A549 (cell line): ENCODE measurements around the gene NUCKS1. TPM values are rescaled to one million over a fixed set of nuclear protein-coding genes. Genes with fewer than 3 reads are reported as not detected.

Source experiments
- BHLHE40 ChIP-seq: IDR thresholded peaks from 2 replicates; pipeline ENCODE4 v1.6.1; 2012; ENCODE audit warnings: low read depth, low read length, inconsistent platforms
- CBX2 ChIP-seq: fragments of 200-600 bp; sonication (generic); IDR thresholded peaks from 2 replicates; pipeline ENCODE4 v1.6.1; 2016; ENCODE audit warnings: low read depth, mild to moderate bottlenecking, borderline replicate concordance
- EHMT2 ChIP-seq: fragments of 200-600 bp; sonication (generic); IDR thresholded peaks from 2 replicates; pipeline ENCODE4 v1.6.1; 2016; ENCODE audit warnings: antibody characterized with exemption, low read depth, mild to moderate bottlenecking, moderate library complexity
- EP300 ChIP-seq, 2 experiments: fragments of >200 bp; sonication (Bioruptor Twin); formaldehyde crosslinking; IDR thresholded peaks; 2 replicates in 1 of 2; 3 replicates in 1 of 2; pipeline ENCODE4 v1.6.1; 2016 to 2017
- FOSB ChIP-seq: fragments of 250-450 bp; sonication (Bioruptor Pico); IDR thresholded peaks from 2 replicates; pipeline ENCODE4 v1.5.0; 2020; ENCODE audit warnings: mild to moderate bottlenecking, moderate library complexity
- GATA3 ChIP-seq: IDR thresholded peaks from 2 replicates; pipeline ENCODE4 v1.6.1; 2012; ENCODE audit warnings: borderline replicate concordance
- HDAC2 ChIP-seq: fragments of 200-600 bp; sonication (generic); IDR thresholded peaks from 2 replicates; pipeline ENCODE4 v1.6.1; 2016
- HOXB13 ChIP-seq: fragments of 250-450 bp; sonication (Bioruptor Pico); IDR thresholded peaks from 2 replicates; pipeline ENCODE4 v1.5.0; 2020; ENCODE audit warnings: low read depth, mild to moderate bottlenecking, moderate library complexity
- JUN ChIP-seq, 2 experiments: fragments of >200 bp; sonication (Bioruptor Twin); formaldehyde crosslinking; IDR thresholded peaks; 2 replicates in 1 of 2; 3 replicates in 1 of 2; pipeline ENCODE4 v1.6.1; 2016 to 2017
- MYC ChIP-seq: IDR thresholded peaks from 2 replicates; pipeline ENCODE4 v1.6.1; 2012; ENCODE audit warnings: mild to moderate bottlenecking, inconsistent platforms, low read length, improper control_type of control experiment, borderline replicate concordance
- NPAS2 ChIP-seq: fragments of 250-450 bp; sonication (Bioruptor Pico); IDR thresholded peaks from 2 replicates; pipeline ENCODE4 v1.8.0; 2022; ENCODE audit warnings: mild to moderate bottlenecking, moderate library complexity, borderline replicate concordance
- POLR2A ChIP-seq: IDR thresholded peaks from 2 replicates; pipeline ENCODE4 v1.6.1; 2012; ENCODE audit warnings: mild to moderate bottlenecking, low read length
- RAD21 ChIP-seq, 2 experiments: fragments of >200 bp in 1 of 2; sonication (Bioruptor Twin) in 1 of 2; formaldehyde crosslinking in 1 of 2; IDR thresholded peaks in 1 of 2; conservative IDR thresholded peaks in 1 of 2; 2 replicates in 1 of 2; 3 replicates in 1 of 2; pipeline ENCODE4 v1.6.1; 2012 to 2018; ENCODE audit warnings: inconsistent platforms in 1 of 2
- RARB ChIP-seq: fragments of 250-450 bp; sonication (Bioruptor Pico); IDR thresholded peaks from 2 replicates; pipeline ENCODE4 v1.8.0; 2021; ENCODE audit warnings: mild to moderate bottlenecking, moderate library complexity
- RNF2 ChIP-seq: fragments of 200-600 bp; sonication (generic); IDR thresholded peaks from 2 replicates; pipeline ENCODE4 v1.6.1; 2016; ENCODE audit warnings: low read depth, mild to moderate bottlenecking, antibody characterized with exemption, moderate library complexity, borderline replicate concordance
- SREBF2 ChIP-seq: fragments of 450-650 bp; IDR thresholded peaks from 2 replicates; pipeline ENCODE4 v1.6.1; 2014; ENCODE audit warnings: mild to moderate bottlenecking, moderate library complexity
- ZNF302 ChIP-seq: fragments of 250-450 bp; sonication (Bioruptor Pico); IDR thresholded peaks from 2 replicates; pipeline ENCODE4 v1.9.0; 2021; ENCODE audit warnings: inconsistent platforms, mild to moderate bottlenecking, moderate library complexity
- polyA plus RNA-seq, 4 experiments: library from polyadenylated mRNA; depleted of rRNA in 3 of 4; stranded (reverse); fragments of >200 nt; fragmentation: RNase III in 1 of 4; extraction: RNeasy Plus Mini Kit Qiagen cat#74134 plus additional on column Dnase treatment in 1 of 4; gene quantifications; 2 replicates in 3 of 4; 3 replicates in 1 of 4; pipeline ENCODE4 v1.2.3, GENCODE V29; 2011 to 2017
- TF ChIP-seq, protein P1 (sequence below): fragments of >200 bp; sonication (Bioruptor Twin); formaldehyde crosslinking; IDR thresholded peaks from 3 replicates; pipeline ENCODE4 v1.6.1; 2016
- TF ChIP-seq, protein P2 (sequence below): fragments of 250-450 bp; sonication (Bioruptor Pico); IDR thresholded peaks from 2 replicates; pipeline ENCODE4 v1.5.0; 2020; ENCODE audit warnings: low read depth, mild to moderate bottlenecking, moderate library complexity
- TF ChIP-seq, protein P3 (sequence below): IDR thresholded peaks from 2 replicates; pipeline ENCODE4 v1.6.1; 2012; ENCODE audit warnings: low read depth, borderline replicate concordance
- TF ChIP-seq, protein P4 (sequence below): fragments of 450-650 bp; IDR thresholded peaks from 2 replicates; pipeline ENCODE4 v1.6.1; 2014; ENCODE audit warnings: antibody characterized with exemption
- TF ChIP-seq, protein P5 (sequence below): fragments of 250-450 bp; sonication (Bioruptor Pico); IDR thresholded peaks from 2 replicates; pipeline ENCODE4 v1.5.0; 2021; ENCODE audit warnings: mild to moderate bottlenecking, moderate library complexity, borderline replicate concordance
- TF ChIP-seq, protein P6 (sequence below): fragments of 150-350 bp; IDR thresholded peaks from 2 replicates; pipeline ENCODE4 v1.6.1; 2014; ENCODE audit warnings: low read depth, mild to moderate bottlenecking, low read length

NUCKS1 gene
- polyA plus RNA-seq, 2 of the 4 experiments (the other 2 are of a cell fraction), result 141 to 190 TPM

DNA sequence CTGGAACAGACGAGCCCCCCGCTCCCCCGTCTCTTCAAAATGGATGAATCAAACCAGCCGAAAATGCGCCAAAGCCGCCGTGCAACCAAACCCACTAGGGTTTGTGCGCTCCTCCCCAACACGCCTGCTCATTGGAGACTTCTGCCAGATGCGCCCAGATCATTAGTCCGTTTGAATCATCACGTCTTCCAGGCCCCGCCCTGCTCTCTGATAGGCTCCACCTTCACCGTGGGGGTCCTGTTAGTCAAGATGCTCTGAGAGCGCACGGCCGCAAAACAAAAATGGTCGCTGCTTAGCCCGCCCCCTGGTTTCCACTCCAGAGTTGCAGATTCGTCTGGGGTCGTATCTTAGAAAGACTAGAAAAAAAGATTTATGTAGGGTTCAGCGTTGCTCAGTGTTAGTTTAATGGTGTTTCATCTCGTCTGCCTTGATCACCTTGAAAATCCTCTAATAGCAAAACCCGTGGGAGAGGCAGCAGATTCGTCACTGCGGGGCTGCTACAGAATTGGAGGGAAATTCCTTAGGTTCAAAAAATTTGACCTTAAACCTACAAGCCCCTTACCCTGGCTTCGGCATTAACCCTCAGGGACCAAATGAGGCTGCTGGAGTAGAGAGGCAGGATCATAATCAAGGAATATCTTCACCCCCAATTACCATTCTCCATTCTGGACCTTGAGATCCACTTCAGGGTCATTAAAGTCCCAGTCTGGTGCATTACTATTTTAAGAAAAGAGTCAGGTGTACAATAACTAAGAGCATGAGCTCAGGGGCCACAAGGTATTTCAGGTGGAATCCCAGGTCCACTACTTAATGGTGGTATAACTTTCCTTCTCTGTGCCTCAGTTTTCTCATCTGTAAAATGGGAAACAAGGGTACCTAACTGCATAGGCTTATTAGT is at the start of gene NUCKS1 (continued):
- peak in 1 of 2 experiments; percentile 53; a peak in 3 of 5 replicates for TF ChIP-seq JUN (IDR thresholded peaks at IDR 0.05)
- TF ChIP-seq CBX2, result no peak
- TF ChIP-seq, protein P1, sequence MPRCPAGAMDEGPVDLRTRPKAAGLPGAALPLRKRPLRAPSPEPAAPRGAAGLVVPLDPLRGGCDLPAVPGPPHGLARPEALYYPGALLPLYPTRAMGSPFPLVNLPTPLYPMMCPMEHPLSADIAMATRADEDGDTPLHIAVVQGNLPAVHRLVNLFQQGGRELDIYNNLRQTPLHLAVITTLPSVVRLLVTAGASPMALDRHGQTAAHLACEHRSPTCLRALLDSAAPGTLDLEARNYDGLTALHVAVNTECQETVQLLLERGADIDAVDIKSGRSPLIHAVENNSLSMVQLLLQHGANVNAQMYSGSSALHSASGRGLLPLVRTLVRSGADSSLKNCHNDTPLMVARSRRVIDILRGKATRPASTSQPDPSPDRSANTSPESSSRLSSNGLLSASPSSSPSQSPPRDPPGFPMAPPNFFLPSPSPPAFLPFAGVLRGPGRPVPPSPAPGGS, result no peak
- no peak for TF ChIP-seq ZNF302 (CRISPR knock-in tag)
- TF ChIP-seq, protein P2, sequence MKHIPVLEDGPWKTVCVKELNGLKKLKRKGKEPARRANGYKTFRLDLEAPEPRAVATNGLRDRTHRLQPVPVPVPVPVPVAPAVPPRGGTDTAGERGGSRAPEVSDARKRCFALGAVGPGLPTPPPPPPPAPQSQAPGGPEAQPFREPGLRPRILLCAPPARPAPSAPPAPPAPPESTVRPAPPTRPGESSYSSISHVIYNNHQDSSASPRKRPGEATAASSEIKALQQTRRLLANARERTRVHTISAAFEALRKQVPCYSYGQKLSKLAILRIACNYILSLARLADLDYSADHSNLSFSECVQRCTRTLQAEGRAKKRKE, result no peak
- no peak for TF ChIP-seq EP300 (IDR thresholded peaks at IDR 0.05)
- TF ChIP-seq HOXB13 (CRISPR knock-in tag), result no peak
- TF ChIP-seq RARB, result no peak
- TF ChIP-seq RAD21 (conservative IDR thresholded peaks at IDR 0.05 in 1 of 2, IDR thresholded peaks at IDR 0.05 in 1 of 2), result no peak
- TF ChIP-seq, protein P3, sequence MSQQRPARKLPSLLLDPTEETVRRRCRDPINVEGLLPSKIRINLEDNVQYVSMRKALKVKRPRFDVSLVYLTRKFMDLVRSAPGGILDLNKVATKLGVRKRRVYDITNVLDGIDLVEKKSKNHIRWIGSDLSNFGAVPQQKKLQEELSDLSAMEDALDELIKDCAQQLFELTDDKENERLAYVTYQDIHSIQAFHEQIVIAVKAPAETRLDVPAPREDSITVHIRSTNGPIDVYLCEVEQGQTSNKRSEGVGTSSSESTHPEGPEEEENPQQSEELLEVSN, result peak; percentile 97
- TF ChIP-seq BHLHE40, result no peak
- no peak for TF ChIP-seq GATA3
- TF ChIP-seq, protein P4, sequence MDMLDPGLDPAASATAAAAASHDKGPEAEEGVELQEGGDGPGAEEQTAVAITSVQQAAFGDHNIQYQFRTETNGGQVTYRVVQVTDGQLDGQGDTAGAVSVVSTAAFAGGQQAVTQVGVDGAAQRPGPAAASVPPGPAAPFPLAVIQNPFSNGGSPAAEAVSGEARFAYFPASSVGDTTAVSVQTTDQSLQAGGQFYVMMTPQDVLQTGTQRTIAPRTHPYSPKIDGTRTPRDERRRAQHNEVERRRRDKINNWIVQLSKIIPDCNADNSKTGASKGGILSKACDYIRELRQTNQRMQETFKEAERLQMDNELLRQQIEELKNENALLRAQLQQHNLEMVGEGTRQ, result no peak
- TF ChIP-seq EHMT2, result no peak
- TF ChIP-seq, protein P5, sequence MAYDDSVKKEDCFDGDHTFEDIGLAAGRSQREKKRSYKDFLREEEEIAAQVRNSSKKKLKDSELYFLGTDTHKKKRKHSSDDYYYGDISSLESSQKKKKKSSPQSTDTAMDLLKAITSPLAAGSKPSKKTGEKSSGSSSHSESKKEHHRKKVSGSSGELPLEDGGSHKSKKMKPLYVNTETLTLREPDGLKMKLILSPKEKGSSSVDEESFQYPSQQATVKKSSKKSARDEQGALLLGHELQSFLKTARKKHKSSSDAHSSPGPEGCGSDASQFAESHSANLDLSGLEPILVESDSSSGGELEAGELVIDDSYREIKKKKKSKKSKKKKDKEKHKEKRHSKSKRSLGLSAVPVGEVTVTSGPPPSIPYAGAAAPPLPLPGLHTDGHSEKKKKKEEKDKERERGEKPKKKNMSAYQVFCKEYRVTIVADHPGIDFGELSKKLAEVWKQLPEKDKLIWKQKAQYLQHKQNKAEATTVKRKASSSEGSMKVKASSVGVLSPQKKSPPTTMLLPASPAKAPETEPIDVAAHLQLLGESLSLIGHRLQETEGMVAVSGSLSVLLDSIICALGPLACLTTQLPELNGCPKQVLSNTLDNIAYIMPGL (CRISPR knock-in tag), result 0 out of 2 replicates have a peak, but pooled peaks have one; percentile 21
- no peak for TF ChIP-seq POLR2A
- no peak for TF ChIP-seq RNF2
- TF ChIP-seq HDAC2, result peak; percentile 99
- no peak for TF ChIP-seq SREBF2
- TF ChIP-seq MYC, result peak; percentile 59; the same call in 1 of the 2 replicates
- TF ChIP-seq FOSB (CRISPR knock-in tag), result no peak
- no peak for TF ChIP-seq NPAS2 (CRISPR knock-in tag)
- TF ChIP-seq, protein P6, sequence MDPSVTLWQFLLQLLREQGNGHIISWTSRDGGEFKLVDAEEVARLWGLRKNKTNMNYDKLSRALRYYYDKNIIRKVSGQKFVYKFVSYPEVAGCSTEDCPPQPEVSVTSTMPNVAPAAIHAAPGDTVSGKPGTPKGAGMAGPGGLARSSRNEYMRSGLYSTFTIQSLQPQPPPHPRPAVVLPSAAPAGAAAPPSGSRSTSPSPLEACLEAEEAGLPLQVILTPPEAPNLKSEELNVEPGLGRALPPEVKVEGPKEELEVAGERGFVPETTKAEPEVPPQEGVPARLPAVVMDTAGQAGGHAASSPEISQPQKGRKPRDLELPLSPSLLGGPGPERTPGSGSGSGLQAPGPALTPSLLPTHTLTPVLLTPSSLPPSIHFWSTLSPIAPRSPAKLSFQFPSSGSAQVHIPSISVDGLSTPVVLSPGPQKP, result no peak
